GM13977 (cell line): ENCODE data around the gene HSPD1.

Experiments
- DNase-seq: peaks from one replicate; pipeline ENCODE4 v3.0.0; 2012; ENCODE audit warnings: low spot score
- CTCF ChIP-seq: IDR thresholded peaks from 2 replicates; pipeline ENCODE4 v1.5.1; 2012; ENCODE audit warnings: mild to moderate bottlenecking, control low read depth; ENCODE audit not compliant: insufficient read depth; ENCODE audit errors: extremely low read depth, missing control alignments
- in situ Hi-C: fragments of 300-500 bp; cut with MboI; formaldehyde crosslinking; loops from one replicate; pipeline ENCODE4 v1.12.0; 2022; ENCODE audit warnings: low sequenced_read_pairs, low pct_unique_long_range_greater_than_20kb, mixed read lengths, inconsistent platforms; ENCODE audit not compliant: unreplicated experiment

Gene HSPD1

GRCh38 chr2:197504512-197504911 lies 4.9 kb upstream of the HSPD1 start:
- in situ Hi-C loops = no loop called here
- no peak for TF ChIP-seq CTCF
- no peak for DNase-seq

GRCh38 chr2:197504000-197504399 lies 4.4 kb upstream of the HSPD1 start:
- no peak for DNase-seq
- TF ChIP-seq CTCF = no peak
- in situ Hi-C loops = no loop called here

- TF ChIP-seq CTCF = no peak
- no peak for DNase-seq
- in situ Hi-C loops = no loop called here
These were observed 3.0 kb upstream of the HSPD1 start for GRCh38 chr2:197502685-197503084.

- in situ Hi-C loops = no loop called here
- TF ChIP-seq CTCF = no peak
- DNase-seq = no peak
These were observed 2.6 kb upstream of the HSPD1 start for GRCh38 chr2:197502201-197502600.

GRCh38 chr2:197500503-197501131 lies 977 bp upstream of the HSPD1 start:
- DNase-seq = peak; percentile 23
- in situ Hi-C loops = no loop called here
- no peak for TF ChIP-seq CTCF

- peak; percentile 45 for DNase-seq
- no peak for TF ChIP-seq CTCF
- in situ Hi-C loops = no loop called here
These were observed 575 bp downstream of the HSPD1 start for GRCh38 chr2:197498937-197499593.
